ENCODE data around the gene TTC34.
A peak's percentile ranks its signal among the peaks of the same experiment; 100 is the strongest.

The TTC34 gene

DNA sequence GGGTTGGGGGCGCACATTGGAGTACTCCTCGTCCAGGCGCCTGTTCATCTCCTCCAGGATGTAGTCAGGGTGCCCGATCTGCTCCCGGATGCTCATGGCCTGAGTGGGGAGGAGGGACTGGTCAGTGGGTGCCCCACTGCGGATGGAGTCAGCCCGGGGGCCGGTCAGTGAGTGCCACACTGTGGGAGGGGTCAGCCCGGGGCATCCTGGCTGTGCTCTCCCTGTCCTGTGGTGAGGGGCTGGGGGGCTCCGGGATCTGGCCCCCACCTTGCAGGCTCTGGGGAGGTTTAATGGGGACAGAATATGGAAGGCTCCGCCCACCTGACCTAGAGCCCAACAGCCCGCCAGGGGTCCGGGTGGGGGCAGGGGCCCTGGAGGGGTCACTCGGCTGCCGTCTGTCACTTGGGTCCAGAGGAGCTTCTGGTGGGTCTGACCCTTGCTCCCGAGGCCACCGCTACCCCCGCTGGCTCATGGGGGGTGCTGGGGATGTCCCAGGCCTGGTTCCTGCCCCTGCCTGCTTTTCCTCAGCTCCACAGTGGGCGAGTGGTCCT, 206.2 kb downstream of the TTC34 start:
- no peak for ATAC-seq (replicated peaks; ENCODE audit: extremely low read depth, poor library complexity, severe bottlenecking)
- H3K36me3 Mint-ChIP-seq (ENCODE audit: insufficient read depth): peaks cover 1% of the 10 kb centered on the region
- H3K4me1 Mint-ChIP-seq: no peaks in the 10 kb centered on the region
- no peak overlapping the region for H3K4me3 Mint-ChIP-seq
- H3K27me3 Mint-ChIP-seq: peaks cover 21% of the 10 kb centered on the region
- DNase-seq (ENCODE audit: low spot score in 2 of 2): no peak
- peaks cover 5% of the 10 kb centered on the region for H3K9me3 Mint-ChIP-seq
- H3K27ac Mint-ChIP-seq (ENCODE audit: low read depth): no peak overlapping the region

DNA sequence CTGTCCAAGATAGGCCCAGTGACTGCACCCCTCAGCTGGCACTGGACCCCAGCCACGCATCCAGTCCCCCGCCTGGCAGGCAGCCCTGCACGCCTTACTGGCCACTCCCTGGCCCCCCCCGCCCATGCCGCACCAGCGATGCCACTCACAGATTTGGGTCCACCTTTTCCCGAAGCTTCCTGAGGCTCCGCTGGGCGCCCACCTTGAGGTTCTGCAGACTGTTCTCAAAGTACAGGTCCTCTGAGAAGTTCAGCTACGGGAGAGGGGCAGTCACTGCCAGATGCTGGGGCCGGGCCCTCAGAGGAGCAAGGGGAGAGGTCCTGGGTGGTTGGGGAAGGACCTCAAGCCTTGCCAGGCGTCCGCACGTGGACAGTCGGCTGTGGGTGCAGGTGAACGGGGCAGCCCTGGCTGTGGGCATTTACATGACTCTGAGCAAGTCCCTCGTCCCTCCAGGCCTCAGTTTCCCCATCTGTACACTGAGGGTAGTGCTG, 206.8 kb downstream of the TTC34 start:
- DNase-seq (ENCODE audit: low spot score in 2 of 2) (no peak), ATAC-seq (replicated peaks; ENCODE audit: extremely low read depth, poor library complexity, severe bottlenecking) (no peak)
- H3K36me3 Mint-ChIP-seq (ENCODE audit: insufficient read depth): peaks cover 1% of the 10 kb centered on the region
- H3K27ac Mint-ChIP-seq (ENCODE audit: low read depth): no peak overlapping the region
- H3K9me3 Mint-ChIP-seq: peaks cover 5% of the 10 kb centered on the region
- no peak overlapping the region for H3K4me3 Mint-ChIP-seq
- peaks cover 21% of the 10 kb centered on the region for H3K27me3 Mint-ChIP-seq
- H3K4me1 Mint-ChIP-seq: no peaks in the 10 kb centered on the region

DNA sequence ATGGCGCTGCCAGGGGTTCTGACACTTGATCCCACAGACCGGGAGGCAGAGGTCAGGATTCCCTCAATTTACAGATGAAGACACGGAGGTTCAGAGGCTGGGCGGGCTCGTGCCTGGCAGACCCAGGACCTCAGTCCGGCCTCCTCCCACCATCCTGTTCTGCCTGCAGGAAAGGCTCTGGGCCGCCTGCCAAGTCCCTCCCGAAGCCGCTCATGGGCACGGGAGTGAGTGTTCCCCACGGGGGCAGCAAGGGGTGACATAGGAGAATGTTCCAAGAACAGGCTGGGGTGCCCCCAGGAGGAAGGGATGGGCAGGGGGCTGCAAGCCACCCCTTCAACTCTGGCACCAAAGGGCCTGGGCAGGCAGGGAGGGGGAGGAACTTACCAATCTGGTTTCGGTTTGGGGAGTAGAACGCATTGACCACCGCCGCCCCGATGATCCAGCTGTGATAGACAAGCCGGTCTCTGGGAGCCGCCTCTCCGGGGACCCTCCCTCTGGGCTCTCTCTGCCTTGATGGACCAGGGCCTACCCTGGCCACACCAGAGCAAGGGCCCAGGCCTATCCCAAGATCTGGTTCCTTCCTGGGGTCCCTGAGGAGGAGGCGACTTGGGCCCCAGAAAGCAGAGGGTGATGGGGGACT, 207.4 kb downstream of the TTC34 start:
- DNase-seq (ENCODE audit: low spot score in 2 of 2): no peak
- no peak overlapping the region for H3K27ac Mint-ChIP-seq (ENCODE audit: low read depth)
- H3K4me3 Mint-ChIP-seq: no peak overlapping the region
- peaks cover 5% of the 10 kb centered on the region for H3K9me3 Mint-ChIP-seq
- H3K4me1 Mint-ChIP-seq: no peaks in the 10 kb centered on the region
- H3K27me3 Mint-ChIP-seq: peaks cover 21% of the 10 kb centered on the region
- ATAC-seq (replicated peaks; ENCODE audit: extremely low read depth, poor library complexity, severe bottlenecking): no peak
- peaks cover 3% of the 10 kb centered on the region for H3K36me3 Mint-ChIP-seq (ENCODE audit: insufficient read depth)

DNA sequence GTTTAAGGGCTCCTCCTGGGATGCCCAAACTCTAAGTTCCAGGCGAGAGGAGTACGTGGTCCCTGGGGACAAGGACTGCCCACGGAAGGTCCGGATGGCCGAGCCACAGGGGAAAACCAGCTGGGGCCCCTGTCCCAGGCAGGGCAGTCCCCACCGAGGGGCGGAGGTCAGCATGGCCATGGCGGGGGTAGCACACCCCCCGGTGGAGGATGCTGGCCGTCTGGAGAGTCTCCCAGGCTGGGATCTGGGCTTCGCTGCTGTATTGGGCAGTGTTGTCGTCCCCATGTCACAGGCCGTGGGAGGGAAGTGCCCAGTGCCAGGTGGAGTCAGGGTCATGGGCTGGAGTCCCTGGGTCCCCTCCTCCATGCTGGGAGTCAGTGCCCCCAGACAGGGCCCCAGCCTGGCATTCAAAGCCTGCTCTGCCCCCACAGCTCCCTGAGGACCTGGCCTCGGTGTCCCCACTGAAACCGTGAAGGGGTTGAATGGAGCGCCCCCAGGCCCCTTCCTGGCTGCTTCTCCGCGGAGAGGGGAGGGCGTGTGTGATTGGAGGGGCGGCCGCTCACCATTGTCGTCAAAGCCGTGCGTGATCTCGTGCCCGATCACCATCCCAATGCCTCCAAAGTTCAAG, 208.1 kb downstream of the TTC34 start:
- ATAC-seq (replicated peaks; ENCODE audit: extremely low read depth, poor library complexity, severe bottlenecking) (no peak), DNase-seq (ENCODE audit: low spot score in 2 of 2) (no peak)
- Mint-ChIP-seq H3K36me3 (ENCODE audit: insufficient read depth) (peaks cover 4% of the 10 kb centered on the region), H3K4me3 (no peak overlapping the region), H3K27me3 (peaks cover 15% of the 10 kb centered on the region), H3K9me3 (peaks cover under 1% of the 10 kb centered on the region), H3K4me1 (no peaks in the 10 kb centered on the region), H3K27ac (ENCODE audit: low read depth) (no peak overlapping the region)

DNA sequence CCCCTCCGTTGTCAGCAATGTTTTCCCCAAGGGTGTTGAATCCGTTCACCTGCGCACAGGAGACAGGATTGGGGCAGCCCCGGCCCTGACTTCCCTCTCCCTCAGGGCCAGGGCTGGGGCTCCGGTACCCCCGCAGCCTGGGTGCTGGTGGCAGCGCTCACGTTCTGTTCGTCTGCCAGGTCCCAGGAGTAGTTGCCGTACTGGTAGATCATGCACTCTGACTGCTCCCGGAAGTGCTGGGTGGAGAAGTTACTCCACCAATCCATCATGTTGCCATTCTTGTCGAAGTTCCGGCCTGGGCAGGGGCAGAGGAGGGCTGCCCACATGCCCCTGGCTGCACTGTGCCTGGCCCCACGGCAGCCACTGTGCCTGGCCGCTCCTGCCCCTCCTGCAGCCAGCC, 208.8 kb downstream of the TTC34 start:
- Mint-ChIP-seq H3K9me3 (no peaks in the 10 kb centered on the region), H3K27ac (ENCODE audit: low read depth) (no peak overlapping the region), H3K4me1 (no peaks in the 10 kb centered on the region), H3K4me3 (no peak overlapping the region), H3K27me3 (peaks cover 8% of the 10 kb centered on the region), H3K36me3 (ENCODE audit: insufficient read depth) (peaks cover 3% of the 10 kb centered on the region)
- DNase-seq (ENCODE audit: low spot score in 2 of 2) (no peak), ATAC-seq (replicated peaks; ENCODE audit: extremely low read depth, poor library complexity, severe bottlenecking) (no peak)

DNA sequence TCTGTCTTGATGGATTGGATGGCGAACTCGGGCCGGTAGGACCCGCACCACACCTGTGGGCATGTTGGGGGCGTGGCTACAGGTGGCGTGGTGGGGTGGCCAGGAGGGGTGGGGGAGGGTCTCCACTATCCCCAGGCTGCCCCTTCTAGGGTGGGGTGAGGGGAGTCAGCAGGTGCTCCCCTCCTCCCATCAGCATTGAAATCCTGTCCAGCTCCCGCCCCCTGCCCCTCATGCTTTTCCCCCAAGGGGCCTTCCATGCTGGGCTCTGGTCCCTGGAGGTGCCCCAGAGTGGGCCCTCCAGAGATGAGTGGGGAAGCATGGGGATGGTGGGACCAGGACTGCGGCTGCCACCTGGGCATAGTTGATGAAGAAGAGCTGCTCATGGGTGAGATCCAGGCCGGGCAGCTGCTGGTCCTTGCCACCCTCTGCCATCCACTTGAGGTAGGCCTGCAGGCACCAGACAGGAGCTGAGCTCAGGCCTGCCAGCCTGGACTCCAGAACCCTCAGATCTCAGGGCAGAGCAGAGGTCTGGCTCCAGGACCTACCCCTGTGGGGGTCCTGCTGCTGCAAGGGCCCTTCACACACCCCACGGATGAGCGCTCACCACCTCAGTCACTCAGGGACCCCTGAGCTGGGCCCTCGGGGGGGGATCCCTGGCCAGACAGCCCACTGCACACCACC, 209.8 kb downstream of the TTC34 start:
- H3K4me3 Mint-ChIP-seq: no peak overlapping the region
- DNase-seq (ENCODE audit: low spot score in 2 of 2): no peak
- no peaks in the 10 kb centered on the region for H3K27me3 Mint-ChIP-seq
- ATAC-seq (replicated peaks; ENCODE audit: extremely low read depth, poor library complexity, severe bottlenecking): no peak
- H3K9me3 Mint-ChIP-seq: no peaks in the 10 kb centered on the region
- no peak overlapping the region for H3K27ac Mint-ChIP-seq (ENCODE audit: low read depth)
- H3K4me1 Mint-ChIP-seq: peaks cover 5% of the 10 kb centered on the region
- peaks cover 5% of the 10 kb centered on the region for H3K36me3 Mint-ChIP-seq (ENCODE audit: insufficient read depth)

DNA sequence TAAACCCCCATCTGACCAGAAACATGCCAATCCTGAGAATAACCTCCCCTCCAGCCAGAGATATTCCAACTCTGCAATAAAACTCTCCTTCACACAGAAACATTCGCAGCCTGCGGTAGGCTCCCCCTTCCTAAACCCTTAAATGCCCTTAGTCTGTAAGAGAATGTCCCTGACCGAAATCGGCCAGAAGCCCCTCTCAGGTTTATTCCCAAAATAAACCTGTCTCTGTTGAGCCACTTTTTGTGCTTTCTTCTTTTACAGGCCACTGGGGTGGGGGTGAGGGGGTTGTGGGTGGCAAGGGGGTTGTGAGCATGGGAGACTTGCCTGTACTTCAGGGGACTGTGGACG, 210.3 kb downstream of the TTC34 start:
- DNase-seq (ENCODE audit: low spot score in 2 of 2) (no peak), ATAC-seq (replicated peaks; ENCODE audit: extremely low read depth, poor library complexity, severe bottlenecking) (no peak)
- Mint-ChIP-seq H3K4me1 (peaks cover 8% of the 10 kb centered on the region), H3K27ac (ENCODE audit: low read depth) (no peak overlapping the region), H3K36me3 (ENCODE audit: insufficient read depth) (peaks cover 8% of the 10 kb centered on the region), H3K27me3 (no peaks in the 10 kb centered on the region), H3K4me3 (no peak overlapping the region), H3K9me3 (no peaks in the 10 kb centered on the region)

DNA sequence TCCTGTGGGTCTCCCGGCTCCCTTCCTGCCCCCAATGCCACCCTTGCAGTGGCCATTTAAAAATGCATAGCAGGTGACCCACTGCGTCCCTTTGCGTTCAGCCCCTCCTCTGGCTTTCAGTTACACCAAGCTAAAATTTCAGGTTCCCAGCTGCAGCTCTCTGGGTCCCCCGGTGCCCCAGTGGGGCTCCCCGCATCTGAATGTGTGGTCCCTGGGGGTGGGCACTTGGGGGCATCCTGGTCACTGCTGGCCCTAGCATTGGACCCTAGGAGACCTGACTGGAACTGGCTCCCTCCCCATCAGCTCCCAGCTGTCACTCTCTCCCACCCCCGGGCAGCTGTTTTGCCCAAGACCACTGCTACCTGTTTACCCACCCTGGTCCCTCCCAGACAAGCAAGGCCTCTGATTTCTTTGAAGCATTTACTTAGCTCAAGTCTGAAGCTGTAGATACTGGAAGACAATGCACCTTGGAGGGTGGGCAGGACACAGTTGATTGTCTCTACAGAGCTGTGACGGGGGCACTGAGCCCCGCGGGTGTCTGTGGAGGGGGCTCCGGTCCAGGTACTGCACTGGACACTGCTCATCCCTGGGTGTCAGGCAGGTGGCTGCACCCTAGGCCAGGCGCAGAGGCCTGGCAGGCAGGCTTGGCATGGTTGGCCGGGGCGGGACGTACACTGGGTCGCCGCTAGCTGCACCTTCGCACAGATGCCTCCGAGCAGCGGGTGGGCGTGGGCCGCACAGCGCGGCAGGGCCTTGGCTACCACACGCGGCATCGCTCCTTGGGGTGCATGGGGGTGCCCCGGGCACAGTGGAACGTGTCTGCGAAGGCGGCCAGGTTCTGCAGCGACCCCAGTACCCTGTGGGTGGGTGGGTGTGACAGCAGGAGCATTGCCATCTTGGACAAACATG, 211.0 kb downstream of the TTC34 start:
- DNase-seq (ENCODE audit: low spot score in 2 of 2) (no peak), ATAC-seq (replicated peaks; ENCODE audit: extremely low read depth, poor library complexity, severe bottlenecking) (no peak)
- Mint-ChIP-seq H3K4me1 (peaks cover 12% of the 10 kb centered on the region), H3K27me3 (no peaks in the 10 kb centered on the region), H3K27ac (ENCODE audit: low read depth) (no peak overlapping the region), H3K9me3 (no peaks in the 10 kb centered on the region), H3K4me3 (no peak overlapping the region), H3K36me3 (ENCODE audit: insufficient read depth) (peaks cover 10% of the 10 kb centered on the region)

DNA sequence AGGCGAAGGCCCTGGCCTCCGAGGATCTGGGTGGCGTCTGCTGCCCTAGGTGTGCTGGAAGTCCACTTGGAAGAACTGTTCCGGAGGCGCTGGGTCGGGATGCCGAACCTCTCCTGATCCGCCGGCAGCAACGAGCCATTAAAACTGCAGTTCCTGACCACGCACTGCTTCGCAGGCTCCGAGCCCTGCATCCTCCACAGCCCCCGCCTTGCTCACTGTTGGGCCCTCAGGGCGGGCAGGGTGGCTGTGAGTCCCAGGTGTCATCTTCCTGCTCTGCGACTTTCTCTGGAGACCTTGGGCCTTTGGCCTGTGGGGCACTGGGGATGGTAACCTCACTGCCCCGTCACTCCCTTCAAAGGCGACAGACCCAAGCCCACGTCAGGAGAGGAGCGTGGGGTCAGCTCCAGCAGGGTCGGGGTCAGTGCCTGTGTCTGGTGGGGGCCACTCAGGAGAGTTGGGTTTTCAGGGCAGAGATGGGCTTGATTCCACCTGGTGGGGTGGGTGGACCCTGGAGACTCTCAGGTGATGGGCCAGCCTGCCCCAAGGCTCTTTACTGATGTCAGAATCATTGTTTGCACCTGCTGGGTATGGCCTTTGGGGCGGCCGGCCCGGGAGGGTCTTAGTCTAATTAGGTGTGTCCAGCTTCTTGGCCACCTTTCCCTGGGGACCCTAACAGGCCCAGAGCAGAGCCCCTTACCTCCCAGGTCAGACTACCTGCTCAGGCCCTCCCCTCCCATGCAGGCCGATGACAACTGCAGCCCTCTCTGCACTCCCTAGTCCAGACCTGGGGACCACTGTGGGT, 211.9 kb downstream of the TTC34 start:
- H3K4me1 Mint-ChIP-seq: peaks cover 20% of the 10 kb centered on the region
- H3K36me3 Mint-ChIP-seq (ENCODE audit: insufficient read depth): peaks cover 10% of the 10 kb centered on the region
- no peak for DNase-seq (ENCODE audit: low spot score in 2 of 2)
- H3K27ac Mint-ChIP-seq (ENCODE audit: low read depth): no peak overlapping the region
- no peaks in the 10 kb centered on the region for H3K27me3 Mint-ChIP-seq
- H3K4me3 Mint-ChIP-seq: no peak overlapping the region
- H3K9me3 Mint-ChIP-seq: no peaks in the 10 kb centered on the region
- ATAC-seq (replicated peaks; ENCODE audit: extremely low read depth, poor library complexity, severe bottlenecking): no peak

DNA sequence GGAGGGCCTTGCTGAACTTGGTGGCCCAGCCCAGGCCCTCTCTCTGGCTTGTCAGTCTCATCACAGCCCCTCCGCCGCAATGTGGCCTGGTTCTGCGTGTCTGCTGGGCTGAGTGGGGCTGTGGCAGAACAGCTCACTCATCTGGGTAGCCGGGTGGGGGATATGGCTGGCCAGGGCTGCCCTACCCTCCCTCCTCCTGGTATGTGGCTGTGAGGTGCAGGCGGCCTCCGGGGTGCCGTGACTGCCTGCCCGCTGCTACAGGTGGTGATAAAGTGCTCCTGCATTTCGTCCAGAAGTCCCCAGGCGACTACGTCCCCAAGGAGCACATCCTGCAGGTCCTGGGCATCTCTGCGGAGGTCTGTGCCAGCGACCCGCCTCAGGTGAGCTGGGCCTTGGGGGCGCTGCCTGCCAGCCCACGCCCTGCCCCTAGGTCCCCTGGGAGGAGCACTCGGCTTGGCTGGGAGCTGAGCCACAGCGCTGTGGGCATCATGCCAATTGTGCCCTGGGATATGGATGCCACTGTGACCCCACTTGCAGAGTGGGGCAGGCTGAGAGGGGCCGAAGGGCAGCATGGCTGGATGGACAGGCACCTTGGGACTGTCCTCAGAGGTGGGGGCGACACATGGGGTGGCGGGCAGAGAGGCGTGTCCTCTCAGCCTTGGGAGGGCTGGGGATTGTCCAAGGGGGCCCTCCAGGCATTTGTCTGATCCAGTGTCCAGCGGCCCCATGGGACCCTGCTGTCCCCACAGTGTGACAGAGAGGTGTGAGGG, 212.6 kb downstream of the TTC34 start:
- H3K9me3 Mint-ChIP-seq: no peaks in the 10 kb centered on the region
- no peak overlapping the region for H3K4me3 Mint-ChIP-seq
- DNase-seq (ENCODE audit: low spot score in 2 of 2) (no peak), ATAC-seq (replicated peaks; ENCODE audit: extremely low read depth, poor library complexity, severe bottlenecking) (no peak)
- H3K36me3 Mint-ChIP-seq (ENCODE audit: insufficient read depth): peaks cover 10% of the 10 kb centered on the region
- H3K27me3 Mint-ChIP-seq: no peaks in the 10 kb centered on the region
- H3K4me1 Mint-ChIP-seq: peaks cover 24% of the 10 kb centered on the region
- no peak overlapping the region for H3K27ac Mint-ChIP-seq (ENCODE audit: low read depth)

DNA sequence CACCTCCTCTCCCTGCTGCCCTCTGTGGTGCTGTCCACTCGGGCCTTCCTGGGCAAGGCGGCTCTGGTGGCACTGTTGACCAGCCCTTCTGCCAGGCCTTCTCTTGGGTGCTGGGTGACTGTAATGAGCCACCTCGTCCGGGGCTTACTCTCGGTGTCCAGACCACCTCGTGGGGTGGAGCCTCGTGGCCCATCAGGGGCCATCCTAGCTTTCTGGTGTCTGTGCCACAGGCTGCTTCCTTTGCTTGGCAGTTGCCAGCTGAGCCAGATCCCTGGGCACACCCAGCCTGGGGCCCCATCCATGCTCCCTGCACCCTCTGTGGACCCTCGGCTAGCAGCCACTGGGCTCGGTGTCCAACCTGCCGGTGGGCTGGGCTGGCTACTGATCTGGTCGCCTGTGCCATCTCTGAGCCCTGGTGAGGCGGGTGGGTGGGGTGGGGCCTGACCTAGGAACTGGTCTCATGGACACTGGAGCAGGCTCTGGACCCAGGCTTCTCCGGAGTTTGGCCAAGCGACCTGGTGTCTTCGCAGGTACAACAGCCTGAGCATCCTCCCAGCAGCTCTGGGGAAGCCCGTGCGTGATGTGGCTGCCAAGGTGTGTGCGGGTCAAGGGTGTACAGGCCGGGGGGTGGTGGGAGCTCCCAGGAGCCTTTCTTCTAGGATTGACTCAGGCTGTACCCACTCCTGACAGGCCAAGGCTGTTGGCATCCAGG, 213.5 kb downstream of the TTC34 start:
- no peak for ATAC-seq (replicated peaks; ENCODE audit: extremely low read depth, poor library complexity, severe bottlenecking)
- no peaks in the 10 kb centered on the region for H3K9me3 Mint-ChIP-seq
- peaks cover 10% of the 10 kb centered on the region for H3K36me3 Mint-ChIP-seq (ENCODE audit: insufficient read depth)
- peak overlapping the region; percentile 77 for H3K4me3 Mint-ChIP-seq
- peaks cover 24% of the 10 kb centered on the region for H3K4me1 Mint-ChIP-seq
- no peaks in the 10 kb centered on the region for H3K27me3 Mint-ChIP-seq
- no peak overlapping the region for H3K27ac Mint-ChIP-seq (ENCODE audit: low read depth)
- DNase-seq (ENCODE audit: low spot score in 2 of 2): no peak
